Measurements from ENCODE around the gene NUDT22.

DNA sequence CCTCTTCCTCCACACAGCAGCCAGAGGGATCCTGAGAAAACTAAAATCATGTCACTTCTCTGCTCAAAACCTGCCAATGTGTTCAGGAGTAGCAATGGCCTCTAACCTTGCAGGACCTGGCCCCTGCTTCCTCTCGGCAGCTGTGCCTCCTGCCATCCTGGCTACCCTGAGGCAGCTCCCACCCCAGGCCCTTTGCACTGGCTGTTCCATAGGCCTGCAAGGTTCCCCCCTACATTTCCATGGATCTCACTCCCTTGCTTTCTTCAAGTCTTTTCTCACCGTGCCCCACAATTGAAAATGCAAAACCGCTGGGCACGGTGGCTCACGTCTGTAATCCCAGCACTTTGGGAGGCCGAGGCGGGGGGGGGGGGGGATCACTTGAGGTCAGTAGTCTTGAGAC, 42.2 kb upstream of the NUDT22 start:
- TF ChIP-seq, protein P1, sequence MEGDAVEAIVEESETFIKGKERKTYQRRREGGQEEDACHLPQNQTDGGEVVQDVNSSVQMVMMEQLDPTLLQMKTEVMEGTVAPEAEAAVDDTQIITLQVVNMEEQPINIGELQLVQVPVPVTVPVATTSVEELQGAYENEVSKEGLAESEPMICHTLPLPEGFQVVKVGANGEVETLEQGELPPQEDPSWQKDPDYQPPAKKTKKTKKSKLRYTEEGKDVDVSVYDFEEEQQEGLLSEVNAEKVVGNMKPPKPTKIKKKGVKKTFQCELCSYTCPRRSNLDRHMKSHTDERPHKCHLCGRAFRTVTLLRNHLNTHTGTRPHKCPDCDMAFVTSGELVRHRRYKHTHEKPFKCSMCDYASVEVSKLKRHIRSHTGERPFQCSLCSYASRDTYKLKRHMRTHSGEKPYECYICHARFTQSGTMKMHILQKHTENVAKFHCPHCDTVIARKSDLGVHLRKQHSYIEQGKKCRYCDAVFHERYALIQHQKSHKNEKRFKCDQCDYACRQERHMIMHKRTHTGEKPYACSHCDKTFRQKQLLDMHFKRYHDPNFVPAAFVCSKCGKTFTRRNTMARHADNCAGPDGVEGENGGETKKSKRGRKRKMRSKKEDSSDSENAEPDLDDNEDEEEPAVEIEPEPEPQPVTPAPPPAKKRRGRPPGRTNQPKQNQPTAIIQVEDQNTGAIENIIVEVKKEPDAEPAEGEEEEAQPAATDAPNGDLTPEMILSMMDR (IDR thresholded peaks at IDR 0.05), result no peak
- TF ChIP-seq EP300 (IDR thresholded peaks at IDR 0.05), result no peak
- no peak for TF ChIP-seq POLR2AphosphoS5 (IDR thresholded peaks at IDR 0.05)
- no peak for TF ChIP-seq POLR2A (IDR thresholded peaks at IDR 0.05)

Measured in gastroesophageal sphincter (tissue), 3 donors.